Measurements from ENCODE around the gene PLA2R1. TPM values are rescaled to one million over a fixed set of nuclear protein-coding genes. Genes with fewer than 3 reads are reported as not detected.

The PLA2R1 gene
- total RNA-seq, 1 donor from 2014 or later, result 46.5 TPM

GRCh38 chr2:160108646-160109045 lies 46.2 kb upstream of the PLA2R1 start:
- no peaks in the 10 kb centered on the region for H3K9me3 Mint-ChIP-seq (ENCODE audit: low read depth)

GRCh38 chr2:160105366-160105765 lies 43.0 kb upstream of the PLA2R1 start:
- Mint-ChIP-seq H3K27me3 (ENCODE audit: low read depth) (no peaks in the 10 kb centered on the region), H3K27ac (ENCODE audit: unreplicated experiment) (no peak overlapping the region)
- TF ChIP-seq CTCF (IDR thresholded peaks at IDR 0.05), result no peak

More at GRCh38 chr2:160108646-160109045, 46.2 kb upstream of the PLA2R1 start:
- H3K4me3 Mint-ChIP-seq (ENCODE audit: unreplicated experiment), result no peak overlapping the region
- no peak for TF ChIP-seq CTCF (IDR thresholded peaks at IDR 0.05)
- no peaks in the 10 kb centered on the region for H3K27me3 Mint-ChIP-seq (ENCODE audit: low read depth)
- no peak overlapping the region for H3K27ac Mint-ChIP-seq (ENCODE audit: unreplicated experiment)
- no peaks in the 10 kb centered on the region for H3K36me3 Mint-ChIP-seq (ENCODE audit: low read depth)
- DNase-seq (ENCODE audit: low spot score), result no peak
- H3K4me1 Mint-ChIP-seq (ENCODE audit: low read depth), result peaks cover 35% of the 10 kb centered on the region

GRCh38 chr2:160104115-160104514 lies 41.7 kb upstream of the PLA2R1 start:
- H3K27me3 Mint-ChIP-seq (ENCODE audit: low read depth), result no peaks in the 10 kb centered on the region
- peaks cover 34% of the 10 kb centered on the region for H3K4me1 Mint-ChIP-seq (ENCODE audit: low read depth)
- no peaks in the 10 kb centered on the region for H3K36me3 Mint-ChIP-seq (ENCODE audit: low read depth)
- H3K4me3 Mint-ChIP-seq (ENCODE audit: unreplicated experiment), result no peak overlapping the region
- TF ChIP-seq CTCF (IDR thresholded peaks at IDR 0.05), result no peak
- no peaks in the 10 kb centered on the region for H3K9me3 Mint-ChIP-seq (ENCODE audit: low read depth)
- H3K27ac Mint-ChIP-seq (ENCODE audit: unreplicated experiment), result no peak overlapping the region
- no peak for DNase-seq (ENCODE audit: low spot score)

More at GRCh38 chr2:160105366-160105765, 43.0 kb upstream of the PLA2R1 start:
- H3K36me3 Mint-ChIP-seq (ENCODE audit: low read depth), result no peaks in the 10 kb centered on the region
- no peaks in the 10 kb centered on the region for H3K9me3 Mint-ChIP-seq (ENCODE audit: low read depth)
- H3K4me3 Mint-ChIP-seq (ENCODE audit: unreplicated experiment), result no peak overlapping the region
- H3K4me1 Mint-ChIP-seq (ENCODE audit: low read depth), result peaks cover 38% of the 10 kb centered on the region
- no peak for DNase-seq (ENCODE audit: low spot score)

- no peak for TF ChIP-seq CTCF (IDR thresholded peaks at IDR 0.05)
- no peak for DNase-seq (ENCODE audit: low spot score)
- Mint-ChIP-seq H3K27me3 (ENCODE audit: low read depth) (no peaks in the 10 kb centered on the region), H3K4me1 (ENCODE audit: low read depth) (peaks cover 13% of the 10 kb centered on the region), H3K27ac (ENCODE audit: unreplicated experiment) (no peak overlapping the region), H3K4me3 (ENCODE audit: unreplicated experiment) (no peak overlapping the region), H3K36me3 (ENCODE audit: low read depth) (peaks cover 2% of the 10 kb centered on the region), H3K9me3 (ENCODE audit: low read depth) (peaks cover 16% of the 10 kb centered on the region)
These were observed 34.9 kb upstream of the PLA2R1 start for GRCh38 chr2:160097326-160097725.

GRCh38 chr2:160096409-160096808 lies 34.0 kb upstream of the PLA2R1 start:
- DNase-seq (ENCODE audit: low spot score), result no peak
- peaks cover 9% of the 10 kb centered on the region for H3K4me1 Mint-ChIP-seq (ENCODE audit: low read depth)
- peaks cover 16% of the 10 kb centered on the region for H3K9me3 Mint-ChIP-seq (ENCODE audit: low read depth)
- H3K27me3 Mint-ChIP-seq (ENCODE audit: low read depth), result no peaks in the 10 kb centered on the region
- no peak for TF ChIP-seq CTCF (IDR thresholded peaks at IDR 0.05)
- peaks cover 2% of the 10 kb centered on the region for H3K36me3 Mint-ChIP-seq (ENCODE audit: low read depth)
- no peak overlapping the region for H3K4me3 Mint-ChIP-seq (ENCODE audit: unreplicated experiment)
- no peak overlapping the region for H3K27ac Mint-ChIP-seq (ENCODE audit: unreplicated experiment)

Data from chondrocyte (in vitro differentiated cells).